Glutamatergic neuron (in vitro differentiated cells): Measurements from ENCODE around the gene SLC26A11. TPM values are rescaled to one million over a fixed set of nuclear protein-coding genes. Genes with fewer than 3 reads are reported as not detected.
A peak's percentile ranks its signal among the peaks of the same experiment; 100 is the strongest.

Source experiments
- DNase-seq: peaks from one replicate; pipeline ENCODE4 v3.0.0; 2022
- H3K27ac Mint-ChIP-seq: one replicate; pipeline ENCODE4 v1.8.0; 2020; ENCODE audit warnings: mild to moderate bottlenecking, mixed read lengths, inconsistent platforms; ENCODE audit not compliant: unreplicated experiment
- H3K27me3 Mint-ChIP-seq: one replicate; pipeline ENCODE4 v1.8.0; 2020; ENCODE audit warnings: mild to moderate bottlenecking, moderate library complexity, mixed read lengths, inconsistent platforms; ENCODE audit not compliant: unreplicated experiment
- H3K36me3 Mint-ChIP-seq: one replicate; pipeline ENCODE4 v1.8.0; 2020; ENCODE audit warnings: mild to moderate bottlenecking, mixed read lengths, inconsistent platforms; ENCODE audit not compliant: unreplicated experiment
- H3K4me1 Mint-ChIP-seq: one replicate; pipeline ENCODE4 v1.8.0; 2020; ENCODE audit warnings: mild to moderate bottlenecking, low read depth, mixed read lengths, inconsistent platforms; ENCODE audit not compliant: unreplicated experiment
- H3K4me3 Mint-ChIP-seq: one replicate; pipeline ENCODE4 v1.8.0; 2020; ENCODE audit warnings: mild to moderate bottlenecking, mixed read lengths, inconsistent platforms; ENCODE audit not compliant: unreplicated experiment
- H3K9me3 Mint-ChIP-seq: one replicate; pipeline ENCODE4 v1.8.0; 2020; ENCODE audit warnings: mild to moderate bottlenecking, moderate library complexity, mixed read lengths, inconsistent platforms; ENCODE audit not compliant: unreplicated experiment
- CTCF ChIP-seq: fragments of 200-600 bp; sonication (generic); IDR thresholded peaks from one replicate; pipeline ENCODE4 v1.5.0; 2021; ENCODE audit not compliant: partially characterized antibody, unreplicated experiment
- total RNA-seq: library from RNA; stranded (reverse); fragmentation: NEBNext Ultra II Directional; extraction: Animal tissue kit (Norgen Biotek cat#: 25700); gene quantifications from one replicate; pipeline ENCODE4 v1.2.1, GENCODE V29; 2021; ENCODE audit not compliant: unreplicated experiment

The SLC26A11 gene
- total RNA-seq, 1 donor from 2014 or later = 15.9 TPM

- peak overlapping the region; percentile 82 for H3K4me3 Mint-ChIP-seq
- H3K27me3 Mint-ChIP-seq = peaks cover 11% of the 10 kb centered on the region
- H3K4me1 Mint-ChIP-seq = peaks cover 5% of the 10 kb centered on the region
- H3K27ac Mint-ChIP-seq = no peak overlapping the region
- TF ChIP-seq CTCF = no peak
- peaks cover 3% of the 10 kb centered on the region for H3K36me3 Mint-ChIP-seq
- no peak for DNase-seq
- H3K9me3 Mint-ChIP-seq = peaks cover 5% of the 10 kb centered on the region
Observed at GRCh38 chr17:80221351-80222105, 1.3 kb downstream of the SLC26A11 start.

- no peak overlapping the region for H3K27ac Mint-ChIP-seq
- peaks cover 8% of the 10 kb centered on the region for H3K27me3 Mint-ChIP-seq
- H3K36me3 Mint-ChIP-seq = peaks cover 3% of the 10 kb centered on the region
- DNase-seq = no peak
- H3K9me3 Mint-ChIP-seq = peaks cover 5% of the 10 kb centered on the region
- TF ChIP-seq CTCF = no peak
- H3K4me3 Mint-ChIP-seq = no peak overlapping the region
- H3K4me1 Mint-ChIP-seq = peaks cover 5% of the 10 kb centered on the region
Observed at GRCh38 chr17:80222376-80223141, 2.3 kb downstream of the SLC26A11 start.

GRCh38 chr17:80223142-80223815, 3.1 kb downstream of the SLC26A11 start:
- DNase-seq = no peak
- H3K4me1 Mint-ChIP-seq = peaks cover 5% of the 10 kb centered on the region
- H3K27ac Mint-ChIP-seq = no peak overlapping the region
- no peak for TF ChIP-seq CTCF
- peaks cover 8% of the 10 kb centered on the region for H3K27me3 Mint-ChIP-seq
- peaks cover 3% of the 10 kb centered on the region for H3K36me3 Mint-ChIP-seq
- H3K9me3 Mint-ChIP-seq = peaks cover 5% of the 10 kb centered on the region
- H3K4me3 Mint-ChIP-seq = no peak overlapping the region

- H3K27ac Mint-ChIP-seq = no peak overlapping the region
- H3K27me3 Mint-ChIP-seq = peaks cover 8% of the 10 kb centered on the region
- H3K36me3 Mint-ChIP-seq = peaks cover 3% of the 10 kb centered on the region
- peaks cover 6% of the 10 kb centered on the region for H3K9me3 Mint-ChIP-seq
- no peak for TF ChIP-seq CTCF
- peak overlapping the region; percentile 31 for H3K4me3 Mint-ChIP-seq
- peaks cover 5% of the 10 kb centered on the region for H3K4me1 Mint-ChIP-seq
- no peak for DNase-seq
Observed at GRCh38 chr17:80223838-80224497, 3.7 kb downstream of the SLC26A11 start.
